GM11168 (cell line): Measurements from ENCODE around the gene MAGEB6B.
"Not testable (repeated sequence)": the region's sequence is repeated elsewhere in the genome, so short reads cannot be mapped to it uniquely, and the experiment has no call there.

Source experiments
- in situ Hi-C: fragments of 300-500 bp; cut with MboI; formaldehyde crosslinking; loops from one replicate; pipeline ENCODE4 v1.12.0; 2022; ENCODE audit warnings: low sequenced_read_pairs; ENCODE audit not compliant: unreplicated experiment

Gene MAGEB6B, protein sequence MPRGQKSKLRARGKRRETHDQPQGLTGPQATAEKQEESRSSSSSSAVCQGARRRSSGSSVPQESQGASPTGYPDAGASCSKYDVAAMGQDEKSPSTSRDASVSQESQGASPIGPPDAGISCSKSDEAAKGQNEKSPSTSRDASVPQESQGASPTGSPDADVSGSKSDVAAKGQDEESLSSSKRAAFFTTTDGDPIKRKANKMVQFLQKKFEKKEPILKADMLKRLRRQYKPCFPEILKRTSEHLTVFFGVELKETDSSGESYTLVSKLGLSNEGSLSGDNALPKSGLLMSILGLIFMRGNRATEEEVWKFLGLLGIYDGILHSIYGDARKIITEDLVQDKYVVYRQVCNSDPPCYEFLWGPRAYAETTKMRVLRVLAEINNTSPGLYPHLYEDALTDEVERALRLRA

DNA sequence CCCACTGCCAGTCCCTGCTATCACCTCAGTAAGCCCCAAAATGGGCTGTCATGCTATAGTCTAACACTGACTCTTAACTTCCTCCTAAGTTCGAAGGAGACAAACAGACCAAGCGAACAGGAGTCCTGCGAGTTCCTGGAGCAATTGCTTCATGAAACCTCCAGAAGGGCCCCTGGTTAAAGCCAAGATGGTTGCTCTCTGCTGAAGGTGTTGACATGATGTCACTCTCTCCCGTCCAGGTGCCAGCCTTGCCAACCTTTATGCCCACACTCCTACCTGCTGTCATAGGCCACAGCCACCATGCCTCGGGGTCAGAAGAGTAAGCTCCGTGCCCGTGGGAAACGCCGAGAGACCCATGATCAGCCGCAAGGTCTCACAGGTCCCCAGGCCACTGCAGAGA is at the start of gene MAGEB6B:
Gene MAGEB6B, plus strand, starts transcription at position 301 of the 400 bp plus-strand sequence. Its CDS starts 0 bp downstream, at position 301.
- in situ Hi-C loops: no loop called here

DNA sequence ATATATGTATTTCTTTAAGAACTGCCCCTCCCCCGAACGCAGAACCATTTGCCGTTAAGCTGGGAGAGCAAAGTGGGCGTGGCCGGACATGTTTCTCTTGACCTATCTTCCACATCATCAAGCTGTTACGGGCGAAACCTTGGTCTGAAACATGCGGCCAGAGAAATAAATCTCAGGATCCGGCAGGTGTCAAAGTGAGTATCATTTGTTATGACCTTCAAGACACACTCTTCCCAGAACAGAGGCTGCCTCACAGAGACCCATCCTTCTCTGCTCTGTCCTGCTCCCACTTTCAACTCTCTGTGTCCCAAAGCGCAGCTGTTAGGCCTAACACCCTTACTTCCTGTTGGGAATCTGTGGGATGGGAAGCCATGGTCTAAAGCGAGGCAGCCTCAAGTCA is 22.1 kb upstream of the MAGEB6B start, which contains the start of gene MAGEB18:
Gene MAGEB18, plus strand, starts transcription at position 70 of the 400 bp plus-strand sequence. CDS start 643 bp downstream, outside the sequence.
- in situ Hi-C loops: no loop called here

DNA sequence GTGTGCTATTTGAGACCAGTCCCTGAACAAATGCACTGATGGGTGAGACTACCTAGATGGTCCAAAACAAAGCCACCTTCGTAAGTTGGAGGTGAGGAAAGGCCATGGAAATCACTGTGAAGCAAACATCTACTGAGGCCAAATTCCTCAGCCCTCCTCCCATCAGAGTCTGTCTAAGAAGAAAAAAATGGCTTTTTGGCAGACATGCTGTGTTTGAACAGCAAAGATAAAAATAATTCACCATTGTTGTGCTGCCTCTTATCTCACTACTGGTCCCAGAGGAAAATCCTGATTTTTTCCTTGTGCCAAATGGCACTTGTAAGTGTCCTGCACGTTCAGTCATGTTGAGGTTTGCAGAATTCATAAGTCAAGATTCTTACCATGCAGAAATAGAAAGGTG is 14.4 kb upstream of the MAGEB6B start:
- in situ Hi-C loops: no loop called here

DNA sequence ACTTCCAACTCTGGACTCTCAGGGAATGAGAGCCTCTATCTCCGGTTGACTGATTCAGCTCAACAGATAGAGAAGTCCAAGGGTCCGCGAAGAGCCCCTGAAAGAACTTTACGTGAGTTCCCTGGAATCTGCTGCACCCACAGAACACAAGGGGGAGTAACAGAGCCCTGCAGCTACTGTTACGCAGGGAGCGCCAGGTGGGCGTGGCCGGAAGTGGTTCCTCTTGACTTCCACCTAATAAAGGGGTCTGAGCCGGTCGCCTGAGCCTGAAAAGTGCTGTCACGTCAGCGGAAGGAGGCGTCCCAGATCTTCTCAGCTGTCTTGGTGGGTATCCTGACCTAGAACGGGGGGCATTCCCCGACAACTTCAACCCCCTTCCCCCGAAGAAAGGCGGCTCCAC is 31.8 kb downstream of the MAGEB6B start, which contains the start of gene MAGEB6:
Gene MAGEB6, plus strand, starts transcription at position 237 of the 400 bp plus-strand sequence. CDS start 1,407 bp downstream, outside the sequence.
- in situ Hi-C loops: no loop called here

DNA sequence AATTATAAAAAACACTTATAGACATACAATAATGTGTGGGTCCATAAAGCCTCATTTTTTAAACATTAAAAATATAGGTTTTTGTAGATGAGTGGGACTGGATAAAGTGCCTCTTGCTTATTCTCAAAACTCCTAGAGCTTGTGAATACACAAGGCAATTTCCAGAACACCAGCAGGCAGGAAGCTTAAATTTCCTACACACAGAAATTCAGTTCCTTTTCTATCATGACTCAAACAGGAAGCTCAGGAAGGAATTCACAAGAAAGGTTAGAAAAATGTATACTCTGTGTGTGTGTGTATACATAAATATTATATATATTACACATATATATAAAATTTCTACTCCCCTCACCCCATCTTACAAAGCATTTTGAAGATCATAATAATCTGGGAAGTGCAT is 43.2 kb downstream of the MAGEB6B start:
- in situ Hi-C loops: no loop called here

DNA sequence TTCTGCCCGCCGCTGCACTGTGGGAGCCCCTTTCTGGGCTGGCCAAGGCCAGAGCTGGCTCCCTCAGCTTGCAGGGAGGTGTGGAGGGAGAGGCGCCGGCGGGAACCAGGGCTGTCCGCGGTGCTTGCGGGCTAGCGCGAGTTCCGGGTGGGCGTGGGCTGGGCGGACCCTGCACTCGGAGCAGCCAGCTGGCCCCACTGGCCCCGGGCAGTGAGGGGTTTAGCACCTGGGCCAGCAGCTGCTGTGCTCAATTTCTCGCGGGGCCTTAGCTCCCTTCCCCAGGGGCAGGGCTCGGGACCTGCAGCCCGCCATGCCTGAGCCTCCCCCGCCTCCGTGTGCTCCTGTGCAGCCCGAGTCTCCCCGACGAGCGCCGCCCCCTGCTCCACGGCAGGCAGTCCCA is 44.3 kb downstream of the MAGEB6B start:
- in situ Hi-C loops: not testable (repeated sequence)

DNA sequence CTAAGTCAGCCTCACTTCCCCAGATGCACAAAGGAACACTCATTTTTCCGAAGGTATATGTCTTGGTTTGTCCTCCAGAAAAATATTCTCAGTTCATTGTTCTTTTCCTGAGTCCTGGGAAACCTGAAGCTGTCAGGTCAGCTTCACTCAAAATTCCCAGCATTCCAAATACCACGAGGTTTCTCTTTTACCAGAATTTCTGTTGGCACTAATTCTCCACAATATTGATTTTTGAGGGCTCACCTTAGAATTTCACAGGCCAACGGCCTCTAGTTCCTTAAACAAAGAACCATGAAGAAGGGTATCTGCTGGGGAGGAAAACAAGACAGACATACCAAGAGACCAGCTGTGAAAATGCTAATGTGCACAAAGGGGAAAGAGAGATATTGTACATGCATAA is 47.6 kb downstream of the MAGEB6B start:
- in situ Hi-C loops: no loop called here
